GM12872 (cell line): Measurements from ENCODE around the gene CTIF.

Experiments
- CTCF ChIP-seq: IDR thresholded peaks from 3 replicates; pipeline ENCODE4 v1.5.1; 2011; ENCODE audit warnings: low read depth, mild to moderate bottlenecking, low read length, moderate library complexity; ENCODE audit not compliant: insufficient read depth

The CTIF gene

GRCh38 chr18:48573632-48574283 lies 34.9 kb downstream of the CTIF start:
- no peak for TF ChIP-seq CTCF

- no peak for TF ChIP-seq CTCF
These were observed 36.0 kb downstream of the CTIF start for GRCh38 chr18:48574667-48575300.

GRCh38 chr18:48575301-48575657 lies 36.4 kb downstream of the CTIF start:
- TF ChIP-seq CTCF = no peak

GRCh38 chr18:48575658-48576456 lies 37.0 kb downstream of the CTIF start:
- no peak for TF ChIP-seq CTCF

GRCh38 chr18:48576457-48576771 lies 37.6 kb downstream of the CTIF start:
- TF ChIP-seq CTCF = no peak

- TF ChIP-seq CTCF = no peak
These were observed 38.8 kb downstream of the CTIF start for GRCh38 chr18:48577478-48578190.

- no peak for TF ChIP-seq CTCF
These were observed 39.5 kb downstream of the CTIF start for GRCh38 chr18:48578289-48578688.
